ENCODE results near the gene CTF1.
A peak's percentile ranks its signal among the peaks of the same experiment; 100 is the strongest.
"Not testable (repeated sequence)": the region's sequence is repeated elsewhere in the genome, so short reads cannot be mapped to it uniquely, and the experiment has no call there.

CTF1 gene

GRCh38 chr16:30875871-30876801 is 20.3 kb upstream of the CTF1 start:
- Mint-ChIP-seq H3K27me3 (no peaks in the 10 kb centered on the region), H3K4me1 (peaks cover 37% of the 10 kb centered on the region), H3K4me3 (peak overlapping the region; percentile 89), H3K36me3 (peaks cover 31% of the 10 kb centered on the region), H3K27ac (peak overlapping the region; percentile 90), H3K9me3 (no peaks in the 10 kb centered on the region)
- CTCF ChIA-PET: interaction anchor here (1.9 to 5.2 kb wide), 3 partner anchors 16 to 31 kb away, joined by 4 to 28 read pairs (median 19); no protein-coding TSS in a partner anchor
- DNase-seq: peak; percentile 34

- Mint-ChIP-seq H3K27ac (peak overlapping the region; percentile 90), H3K4me3 (peak overlapping the region; percentile 89)
Observed at GRCh38 chr16:30876867-30877266, 19.5 kb upstream of the CTF1 start.

GRCh38 chr16:30882429-30883310 is 13.7 kb upstream of the CTF1 start:
- CTCF ChIA-PET: interaction anchor here (1.0 to 2.0 kb wide), 2 partner anchors 38 to 59 kb away, joined by 3 to 4 read pairs; no protein-coding TSS in a partner anchor
- H3K27me3 Mint-ChIP-seq: no peaks in the 10 kb centered on the region
- peaks cover 31% of the 10 kb centered on the region for H3K4me1 Mint-ChIP-seq
- peak overlapping the region; percentile 76 for H3K27ac Mint-ChIP-seq
- DNase-seq: no peak
- H3K9me3 Mint-ChIP-seq: no peaks in the 10 kb centered on the region
- H3K36me3 Mint-ChIP-seq: peaks cover 39% of the 10 kb centered on the region
- H3K4me3 Mint-ChIP-seq: no peak overlapping the region

More at GRCh38 chr16:30876867-30877266, 19.5 kb upstream of the CTF1 start:
- Mint-ChIP-seq H3K9me3 (no peaks in the 10 kb centered on the region), H3K36me3 (peaks cover 36% of the 10 kb centered on the region), H3K27me3 (no peaks in the 10 kb centered on the region), H3K4me1 (peaks cover 43% of the 10 kb centered on the region)
- CTCF ChIA-PET: interaction anchor here (4.6 to 5.2 kb wide), 2 partner anchors 25 to 32 kb away, joined by 19 to 28 read pairs; no protein-coding TSS in a partner anchor
- no peak for DNase-seq

GRCh38 chr16:30884760-30885159 is 11.7 kb upstream of the CTF1 start:
- Mint-ChIP-seq H3K36me3 (peaks cover 41% of the 10 kb centered on the region), H3K27ac (no peak overlapping the region), H3K4me3 (no peak overlapping the region), H3K4me1 (peaks cover 29% of the 10 kb centered on the region), H3K27me3 (no peaks in the 10 kb centered on the region), H3K9me3 (no peaks in the 10 kb centered on the region)
- CTCF ChIA-PET: interaction anchor here (0.9 to 2.0 kb wide), 3 partner anchors 17 to 57 kb away, joined by 3 to 4 read pairs (median 3); no protein-coding TSS in a partner anchor
- DNase-seq: no peak

- CTCF ChIA-PET: interaction anchor here (1.3 kb wide), 1 partner anchor 17 kb away, joined by 3 read pairs; no protein-coding TSS in a partner anchor
- Mint-ChIP-seq H3K4me3 (no peak overlapping the region), H3K27ac (no peak overlapping the region), H3K4me1 (peaks cover 29% of the 10 kb centered on the region), H3K36me3 (peaks cover 41% of the 10 kb centered on the region), H3K9me3 (no peaks in the 10 kb centered on the region), H3K27me3 (no peaks in the 10 kb centered on the region)
- DNase-seq: no peak
Observed at GRCh38 chr16:30885196-30885595, 11.2 kb upstream of the CTF1 start.

- no peak overlapping the region for H3K4me3 Mint-ChIP-seq
- no peaks in the 10 kb centered on the region for H3K27me3 Mint-ChIP-seq
- H3K27ac Mint-ChIP-seq: peak overlapping the region; percentile 60
- H3K36me3 Mint-ChIP-seq: peaks cover 39% of the 10 kb centered on the region
- no peak for DNase-seq
- no peaks in the 10 kb centered on the region for H3K9me3 Mint-ChIP-seq
- H3K4me1 Mint-ChIP-seq: peaks cover 26% of the 10 kb centered on the region
- CTCF ChIA-PET: interaction anchor here (1.3 kb wide), 1 partner anchor 16 kb away, joined by 3 read pairs; no protein-coding TSS in a partner anchor
Observed at GRCh38 chr16:30886145-30886544, 10.3 kb upstream of the CTF1 start.

- peaks cover 33% of the 10 kb centered on the region for H3K36me3 Mint-ChIP-seq
- DNase-seq: no peak
- no peaks in the 10 kb centered on the region for H3K27me3 Mint-ChIP-seq
- CTCF ChIA-PET: interaction anchor here (0.6 to 1.9 kb wide), 2 partner anchors 43 to 389 kb away, joined by 3 to 4 read pairs; no protein-coding TSS in a partner anchor
- no peak overlapping the region for H3K27ac Mint-ChIP-seq
- peaks cover 21% of the 10 kb centered on the region for H3K4me1 Mint-ChIP-seq
- H3K9me3 Mint-ChIP-seq: no peaks in the 10 kb centered on the region
- H3K4me3 Mint-ChIP-seq: no peak overlapping the region
Observed at GRCh38 chr16:30887927-30888326, 8.5 kb upstream of the CTF1 start.

- DNase-seq: no peak
- CTCF ChIA-PET: interaction anchor here (1.9 kb wide), 1 partner anchor 44 kb away, joined by 4 read pairs; no protein-coding TSS in a partner anchor
- Mint-ChIP-seq H3K4me1 (peaks cover 23% of the 10 kb centered on the region), H3K27me3 (no peaks in the 10 kb centered on the region), H3K9me3 (no peaks in the 10 kb centered on the region), H3K27ac (no peak overlapping the region), H3K36me3 (peaks cover 33% of the 10 kb centered on the region), H3K4me3 (no peak overlapping the region)
Observed at GRCh38 chr16:30888856-30889499, 7.4 kb upstream of the CTF1 start.

- CTCF ChIA-PET: no interaction called here
- no peak for DNase-seq
- Mint-ChIP-seq H3K4me3 (peak overlapping the region; percentile 26), H3K4me1 (peaks cover 29% of the 10 kb centered on the region), H3K27me3 (no peaks in the 10 kb centered on the region), H3K9me3 (no peaks in the 10 kb centered on the region), H3K36me3 (peaks cover 32% of the 10 kb centered on the region), H3K27ac (no peak overlapping the region)
Observed at GRCh38 chr16:30889721-30890120, 6.7 kb upstream of the CTF1 start.

- H3K9me3 Mint-ChIP-seq, DNase-seq, H3K27me3 Mint-ChIP-seq, CTCF ChIA-PET, H3K27ac Mint-ChIP-seq: not testable (repeated sequence)
- peaks cover 24% of the 10 kb centered on the region for H3K36me3 Mint-ChIP-seq
- peak overlapping the region; percentile 5 for H3K4me3 Mint-ChIP-seq
- peaks cover 44% of the 10 kb centered on the region for H3K4me1 Mint-ChIP-seq
Observed at GRCh38 chr16:30891043-30891823, 5.2 kb upstream of the CTF1 start.

- H3K27ac Mint-ChIP-seq: peak overlapping the region; percentile 66
- peaks cover 22% of the 10 kb centered on the region for H3K36me3 Mint-ChIP-seq
- peak overlapping the region; percentile 87 for H3K4me3 Mint-ChIP-seq
- no peaks in the 10 kb centered on the region for H3K9me3 Mint-ChIP-seq
- CTCF ChIA-PET: interaction anchor here (0.9 to 2.1 kb wide), 4 partner anchors 9 to 48 kb away, joined by 3 to 7 read pairs (median 4); no protein-coding TSS in a partner anchor
- no peaks in the 10 kb centered on the region for H3K27me3 Mint-ChIP-seq
- DNase-seq: peak; percentile 27
- peaks cover 56% of the 10 kb centered on the region for H3K4me1 Mint-ChIP-seq
Observed at GRCh38 chr16:30892670-30893416, 3.6 kb upstream of the CTF1 start.

- Mint-ChIP-seq H3K4me1 (peaks cover 56% of the 10 kb centered on the region), H3K27me3 (no peaks in the 10 kb centered on the region)
Observed at GRCh38 chr16:30893417-30893743, 3.0 kb upstream of the CTF1 start.

More at GRCh38 chr16:30893417-30893743, 3.0 kb upstream of the CTF1 start:
- no peaks in the 10 kb centered on the region for H3K9me3 Mint-ChIP-seq
- peaks cover 22% of the 10 kb centered on the region for H3K36me3 Mint-ChIP-seq
- H3K27ac Mint-ChIP-seq: peak overlapping the region; percentile 66
- H3K4me3 Mint-ChIP-seq: peak overlapping the region; percentile 87
- peak; percentile 61 for DNase-seq
- CTCF ChIA-PET: interaction anchor here (2.1 kb wide), 1 partner anchor 8 kb away, joined by 7 read pairs; no protein-coding TSS in a partner anchor

All from activated naive CD4-positive, alpha-beta T cell treated with anti-CD3 and anti-CD28 coated beads, Interleukin-2, amount 10 ng/mL, durations not matched to agents 7 days and 5 days (primary cell).